ENCODE measurements around the gene ZCWPW2.

The ZCWPW2 gene

DNA sequence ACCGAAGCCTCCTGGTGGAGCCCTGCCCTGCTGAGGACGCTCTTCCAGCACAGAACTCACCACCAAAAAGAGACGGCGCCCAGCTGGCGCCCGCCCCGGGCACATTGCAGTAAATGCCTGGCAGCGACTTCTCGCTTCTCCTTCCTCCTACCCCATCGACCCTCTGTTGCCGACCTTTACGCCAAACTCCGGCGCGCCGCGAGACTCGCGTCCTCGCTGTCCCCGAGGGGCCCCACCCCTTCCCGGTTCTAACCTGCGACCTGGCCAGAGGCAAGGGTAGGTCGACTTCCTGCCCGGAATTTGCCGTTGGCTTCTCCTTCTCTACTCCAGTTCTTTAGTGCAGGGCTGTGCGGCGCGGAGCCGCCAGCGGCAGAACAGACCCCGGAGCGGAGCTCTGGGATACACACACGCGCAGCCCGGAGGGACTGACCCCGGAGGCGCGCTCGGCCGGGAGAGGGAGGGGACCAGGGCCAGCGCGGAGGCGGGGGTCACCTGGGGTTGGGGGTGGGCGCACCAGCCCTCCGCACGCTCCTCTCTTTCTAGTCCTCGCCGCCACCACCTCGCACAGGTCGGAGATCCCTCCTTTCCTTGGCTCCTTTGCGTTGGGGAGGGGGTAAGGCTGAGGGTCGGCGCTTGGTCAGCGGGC, 226.7 kb downstream of the ZCWPW2 start:
- DNase-seq (ENCODE audit: low read depth), result no peak
